HCT116 (cell line): ENCODE data around the gene DBR1.

Experiments used
- CTCF ChIP-seq, 3 experiments: fragments of 200-600 bp in 1 of 3; sonication (generic) in 1 of 3; IDR thresholded peaks in 2 of 3; conservative IDR thresholded peaks in 1 of 3; 2 replicates each; pipeline ENCODE4 v1.5.1; 2012 to 2017; ENCODE audit warnings: low read depth in 2 of 3, low read length in 2 of 3, antibody characterized with exemption in 1 of 3, borderline replicate concordance in 1 of 3, control low read depth in 1 of 3, mild to moderate bottlenecking in 1 of 3, mixed read lengths in 1 of 3, mixed run types in 1 of 3, moderate library complexity in 1 of 3; ENCODE audit not compliant: insufficient read depth in 1 of 3
- JUND ChIP-seq: IDR thresholded peaks from 2 replicates; pipeline ENCODE4 v1.6.1; 2012
- POLR2A ChIP-seq: IDR thresholded peaks from 2 replicates; pipeline ENCODE4 v1.7.0; 2011; ENCODE audit warnings: borderline replicate concordance; ENCODE audit not compliant: insufficient read depth, insufficient read length; ENCODE audit errors: extremely low read depth
- RAD21 ChIP-seq: IDR thresholded peaks from 2 replicates; pipeline ENCODE4 v1.6.1; 2012; ENCODE audit warnings: low read depth, mild to moderate bottlenecking
- REST ChIP-seq: IDR thresholded peaks from 2 replicates; pipeline ENCODE4 v1.6.1; 2012; ENCODE audit warnings: low read depth
- YY1 ChIP-seq: IDR thresholded peaks from 2 replicates; pipeline ENCODE4 v1.6.1; 2011; ENCODE audit warnings: low read length, low read depth, moderate library complexity, mild to moderate bottlenecking; ENCODE audit not compliant: insufficient replicate concordance; ENCODE audit errors: extremely low read depth

- TF ChIP-seq CTCF (IDR thresholded peaks at IDR 0.05 in 2 of 3, conservative IDR thresholded peaks at IDR 0.05 in 1 of 3; ENCODE audit: borderline replicate concordance in 1 of 3, insufficient read depth in 1 of 3, low read depth in 2 of 3, low read length in 2 of 3) (no peak), YY1 (no peak), REST (no peak), JUND (no peak), RAD21 (no peak), POLR2A (no peak)
Observed at GRCh38 chr3:138220242-138220641, 45.5 kb upstream of the DBR1 start.
